Measurements from ENCODE around the gene LOXHD1. TPM values are rescaled to one million over a fixed set of nuclear protein-coding genes. Genes with fewer than 3 reads are reported as not detected.

The LOXHD1 gene
- total and polyA plus RNA-seq, 2 donors (not counting 1 experiment from before 2014, with no cell fraction given), result not detected

- DNase-seq (no peak), ATAC-seq (ENCODE audit: low read depth) (no peak)
- Mint-ChIP-seq H3K4me1 (no peaks in the 10 kb centered on the region), H3K27me3 (peaks cover 23% of the 10 kb centered on the region), H3K27ac (no peak overlapping the region), H3K9me3 (ENCODE audit: insufficient read depth) (peaks cover 5% of the 10 kb centered on the region), H3K4me3 (no peak overlapping the region)
- no peak overlapping the region for H3K27ac ChIP-seq (ENCODE audit: low read length in 2 of 2)
- TF ChIP-seq, protein P1, sequence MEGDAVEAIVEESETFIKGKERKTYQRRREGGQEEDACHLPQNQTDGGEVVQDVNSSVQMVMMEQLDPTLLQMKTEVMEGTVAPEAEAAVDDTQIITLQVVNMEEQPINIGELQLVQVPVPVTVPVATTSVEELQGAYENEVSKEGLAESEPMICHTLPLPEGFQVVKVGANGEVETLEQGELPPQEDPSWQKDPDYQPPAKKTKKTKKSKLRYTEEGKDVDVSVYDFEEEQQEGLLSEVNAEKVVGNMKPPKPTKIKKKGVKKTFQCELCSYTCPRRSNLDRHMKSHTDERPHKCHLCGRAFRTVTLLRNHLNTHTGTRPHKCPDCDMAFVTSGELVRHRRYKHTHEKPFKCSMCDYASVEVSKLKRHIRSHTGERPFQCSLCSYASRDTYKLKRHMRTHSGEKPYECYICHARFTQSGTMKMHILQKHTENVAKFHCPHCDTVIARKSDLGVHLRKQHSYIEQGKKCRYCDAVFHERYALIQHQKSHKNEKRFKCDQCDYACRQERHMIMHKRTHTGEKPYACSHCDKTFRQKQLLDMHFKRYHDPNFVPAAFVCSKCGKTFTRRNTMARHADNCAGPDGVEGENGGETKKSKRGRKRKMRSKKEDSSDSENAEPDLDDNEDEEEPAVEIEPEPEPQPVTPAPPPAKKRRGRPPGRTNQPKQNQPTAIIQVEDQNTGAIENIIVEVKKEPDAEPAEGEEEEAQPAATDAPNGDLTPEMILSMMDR (IDR thresholded peaks at IDR 0.05), result no peak
- no peak for TF ChIP-seq EZH2 (IDR thresholded peaks at IDR 0.05; ENCODE audit: borderline replicate concordance, insufficient read depth, low read depth, low read length, poor library complexity, severe bottlenecking)
- CTCF ChIA-PET, result no interaction called here
- intact Hi-C loops (cut with micrococcal nuclease), result no loop called here
- no peaks in the 10 kb centered on the region for H3K4me1 ChIP-seq (ENCODE audit: control insufficient read depth in 2 of 2, insufficient read depth in 2 of 2, low read length in 2 of 2)
- H3K27me3 ChIP-seq (replicated peaks in 1 of 4; ENCODE audit: control extremely low read depth in 1 of 4, control insufficient read depth in 3 of 4, insufficient read depth in 4 of 4, low read length in 3 of 4), result no peaks in the 10 kb centered on the region
- H3K4me3 ChIP-seq (ENCODE audit: control extremely low read depth in 1 of 5, extremely low read depth in 1 of 5, insufficient read depth in 1 of 5, low read depth in 2 of 5, low read length in 4 of 5), result no peak overlapping the region
- H3K4me2 ChIP-seq (replicated peaks; ENCODE audit: low read depth, low read length, poor library complexity, severe bottlenecking), result no peak overlapping the region
- H3K9ac ChIP-seq (ENCODE audit: low read length), result no peak overlapping the region
- H3K79me2 ChIP-seq (ENCODE audit: control insufficient read depth, insufficient read depth, low read length), result no peaks in the 10 kb centered on the region
- peaks cover 0 to 5% (median 4%) of the 10 kb centered on the region in 3 donors for H3K9me3 ChIP-seq (ENCODE audit: control extremely low read depth in 1 of 3, control insufficient read depth in 2 of 3, insufficient read depth in 1 of 3, low read length in 2 of 3)
- no peaks in the 10 kb centered on the region for H3K36me3 ChIP-seq (replicated peaks in 1 of 2; ENCODE audit: control extremely low read depth in 1 of 2, control insufficient read depth in 1 of 2, extremely low read depth in 1 of 2, insufficient read depth in 2 of 2, low read length in 1 of 2)
- H4K20me1 ChIP-seq (ENCODE audit: control insufficient read depth, insufficient read depth, low read length, poor library complexity, severe bottlenecking), result no peaks in the 10 kb centered on the region
- POLR2A ChIA-PET, result no interaction called here
- no peak overlapping the region for H2AFZ ChIP-seq (ENCODE audit: insufficient read depth, low read depth, low read length, poor library complexity, severe bottlenecking)
- 100% methylated on average over 1 of the region's 3 CpGs for WGBS (ENCODE audit: insufficient coverage)
Observed at GRCh38 chr18:46445522-46446313, 211.3 kb downstream of the LOXHD1 start.

DNA sequence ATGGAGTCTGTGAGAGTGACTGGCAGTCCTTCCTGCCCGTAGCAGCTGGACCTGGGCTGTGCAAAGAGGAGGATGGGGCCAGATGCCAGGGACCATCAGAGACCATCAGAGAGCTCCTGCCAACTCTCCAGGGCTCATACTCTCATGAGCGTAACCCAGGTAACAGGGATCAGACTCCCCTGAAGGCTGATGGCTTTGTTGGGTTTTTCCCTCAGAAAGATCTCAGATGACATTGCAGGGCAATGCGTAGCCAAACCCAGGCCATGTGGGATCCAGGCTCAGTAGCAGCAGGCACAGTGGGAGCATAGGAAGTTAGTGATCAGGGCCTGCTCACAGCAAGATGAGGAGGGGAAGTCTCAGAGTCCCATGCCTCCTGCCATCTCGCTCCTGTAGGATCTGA is 218.0 kb downstream of the LOXHD1 start:
- H3K36me3 ChIP-seq (replicated peaks in 1 of 2; ENCODE audit: control extremely low read depth in 1 of 2, control insufficient read depth in 1 of 2, extremely low read depth in 1 of 2, insufficient read depth in 2 of 2, low read length in 1 of 2), result no peaks in the 10 kb centered on the region
- peaks cover 0 to 11% (median 0%) of the 10 kb centered on the region in 4 experiments for H3K27me3 ChIP-seq (replicated peaks in 1 of 4; ENCODE audit: control extremely low read depth in 1 of 4, control insufficient read depth in 3 of 4, insufficient read depth in 4 of 4, low read length in 3 of 4)
- H3K4me3 ChIP-seq (ENCODE audit: control extremely low read depth in 1 of 5, extremely low read depth in 1 of 5, insufficient read depth in 1 of 5, low read depth in 2 of 5, low read length in 4 of 5), result no peak overlapping the region
- no peak for DNase-seq
- CTCF ChIA-PET, result interaction anchor here (0.9 kb wide), 1 partner anchor 42 kb away, joined by 3 read pairs; no protein-coding TSS in a partner anchor
- H3K4me1 ChIP-seq (ENCODE audit: control insufficient read depth in 2 of 2, insufficient read depth in 2 of 2, low read length in 2 of 2), result no peaks in the 10 kb centered on the region
- peaks cover 14% of the 10 kb centered on the region for H3K27me3 Mint-ChIP-seq
- H3K9me3 Mint-ChIP-seq (ENCODE audit: insufficient read depth), result no peaks in the 10 kb centered on the region
- no peak for TF ChIP-seq EZH2 (IDR thresholded peaks at IDR 0.05; ENCODE audit: borderline replicate concordance, insufficient read depth, low read depth, low read length, poor library complexity, severe bottlenecking)
- TF ChIP-seq, protein P1 (IDR thresholded peaks at IDR 0.05), result no peak
- 82% methylated on average over 3 of the region's 4 CpGs for WGBS (ENCODE audit: insufficient coverage)
- no peak overlapping the region for H3K27ac ChIP-seq (ENCODE audit: low read length in 2 of 2)
- intact Hi-C loops (cut with micrococcal nuclease), result no loop called here
- no peaks in the 10 kb centered on the region for H3K79me2 ChIP-seq (ENCODE audit: control insufficient read depth, insufficient read depth, low read length)
- no peak overlapping the region for H2AFZ ChIP-seq (ENCODE audit: insufficient read depth, low read depth, low read length, poor library complexity, severe bottlenecking)
- no peak overlapping the region for H3K27ac Mint-ChIP-seq
- POLR2A ChIA-PET, result no interaction called here
- H3K4me2 ChIP-seq (replicated peaks; ENCODE audit: low read depth, low read length, poor library complexity, severe bottlenecking), result no peak overlapping the region
- H3K9me3 ChIP-seq (ENCODE audit: control extremely low read depth in 1 of 3, control insufficient read depth in 2 of 3, insufficient read depth in 1 of 3, low read length in 2 of 3), result no peaks in the 10 kb centered on the region
- H4K20me1 ChIP-seq (ENCODE audit: control insufficient read depth, insufficient read depth, low read length, poor library complexity, severe bottlenecking), result no peaks in the 10 kb centered on the region
- ATAC-seq (ENCODE audit: low read depth), result no peak
- H3K9ac ChIP-seq (ENCODE audit: low read length), result no peak overlapping the region
- no peaks in the 10 kb centered on the region for H3K4me1 Mint-ChIP-seq
- H3K4me3 Mint-ChIP-seq, result no peak overlapping the region

All from B cell (primary cell).